H7 (cell line): Measurements from ENCODE around the gene SLC24A4. TPM values are rescaled to one million over a fixed set of nuclear protein-coding genes. Genes with fewer than 3 reads are reported as not detected.
"Not testable (repeated sequence)": the region's sequence is repeated elsewhere in the genome, so short reads cannot be mapped to it uniquely, and the experiment has no call there.

ENCODE experiments used
- DNase-seq: peaks from one replicate; pipeline ENCODE4 v3.0.0; 2012
- H3K27me3 ChIP-seq: 2 replicates; pipeline ENCODE4 v1.6.0; 2011; ENCODE audit warnings: mild to moderate bottlenecking, low read length; ENCODE audit not compliant: control insufficient read depth, insufficient read depth
- H3K36me3 ChIP-seq: replicated peaks from 2 replicates; pipeline ENCODE4 v1.5.1; 2011; ENCODE audit warnings: low read length; ENCODE audit not compliant: control insufficient read depth, insufficient read depth
- H3K4me3 ChIP-seq: 2 replicates; pipeline ENCODE4 v1.5.1; 2011; ENCODE audit warnings: low read depth, mild to moderate bottlenecking, control low read depth, low read length, moderate library complexity; ENCODE audit not compliant: insufficient read depth
- total RNA-seq: library from RNA; depleted of rRNA; stranded (reverse); fragments of >200 nt; shearing (Covaris generic); gene quantifications from 2 replicates; pipeline ENCODE4 v1.2.3, GENCODE V29; 2014

SLC24A4 gene
- total RNA-seq, 1 experiment from 2014 or later = under 0.01 TPM

DNA sequence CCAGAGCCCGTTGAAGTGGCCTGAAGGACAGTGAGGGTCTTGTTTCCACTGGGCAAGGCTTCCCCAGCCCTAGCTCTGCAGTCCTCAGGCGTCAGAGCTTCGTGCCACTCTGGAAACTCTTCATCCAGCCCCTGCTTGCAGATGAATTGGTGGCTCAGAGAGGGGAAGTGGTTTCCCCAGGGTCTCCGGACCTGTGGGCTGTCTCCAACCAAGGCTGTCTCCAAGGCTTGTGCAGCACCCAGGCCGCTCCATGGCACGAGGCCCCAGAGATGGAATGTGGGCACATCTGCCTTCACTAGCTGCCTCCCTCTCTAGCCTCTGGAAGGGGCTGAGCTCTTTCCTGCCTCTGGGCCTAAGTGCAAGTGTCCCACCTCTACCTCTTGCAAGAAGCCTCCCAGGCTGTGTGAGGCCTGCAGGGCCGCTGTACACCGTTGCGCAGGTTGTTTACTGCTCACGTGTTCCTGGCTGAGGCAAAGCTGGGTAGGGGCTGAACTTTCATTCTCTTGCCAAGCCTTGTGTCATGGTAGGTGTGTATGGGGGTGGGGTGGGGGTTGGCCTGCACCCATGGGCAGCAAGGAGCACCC is 201.7 kb downstream of the SLC24A4 start:
- Histone ChIP-seq H3K4me3 (no peak overlapping the region), H3K36me3 (no peaks in the 10 kb centered on the region), H3K27me3 (no peaks in the 10 kb centered on the region)
- DNase-seq = no peak

DNA sequence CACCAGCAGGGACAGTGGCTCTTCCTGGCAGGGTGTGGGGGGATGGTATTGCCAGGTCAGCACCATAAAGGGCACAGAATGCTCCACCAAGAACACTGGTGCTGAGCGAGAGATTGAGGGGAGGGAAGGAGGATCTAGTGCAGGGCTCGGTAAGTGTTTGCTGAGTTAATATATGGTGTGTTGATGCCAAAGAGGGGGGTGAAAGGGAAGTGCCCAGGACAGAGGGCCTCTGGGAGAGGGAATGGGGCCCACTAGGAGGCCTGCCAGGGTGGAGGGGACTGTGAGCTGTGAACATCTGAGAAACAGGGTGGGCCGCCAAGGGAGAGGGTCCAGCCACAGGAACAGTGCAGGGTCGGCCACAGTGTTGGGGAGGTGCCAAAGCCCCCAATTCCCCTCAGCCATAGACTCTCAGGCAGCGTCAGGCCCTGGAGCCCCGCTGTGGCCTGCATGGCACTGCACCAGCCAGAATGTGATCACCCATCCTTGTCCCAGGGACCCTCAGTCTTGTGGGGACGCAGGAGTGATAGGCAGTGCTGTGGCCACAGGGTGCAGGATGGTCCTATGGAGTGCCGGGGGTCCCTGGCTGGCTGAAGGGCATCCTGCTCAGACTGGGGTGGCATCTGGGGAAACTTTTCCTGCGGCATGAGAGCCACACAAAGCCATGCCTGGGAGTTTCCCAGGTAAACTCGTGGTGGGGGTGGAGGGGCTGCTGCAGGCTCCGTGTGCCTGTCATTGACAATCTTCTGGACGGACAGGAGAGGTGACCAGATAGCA is 202.5 kb downstream of the SLC24A4 start:
- H3K4me3 ChIP-seq = no peak overlapping the region

DNA sequence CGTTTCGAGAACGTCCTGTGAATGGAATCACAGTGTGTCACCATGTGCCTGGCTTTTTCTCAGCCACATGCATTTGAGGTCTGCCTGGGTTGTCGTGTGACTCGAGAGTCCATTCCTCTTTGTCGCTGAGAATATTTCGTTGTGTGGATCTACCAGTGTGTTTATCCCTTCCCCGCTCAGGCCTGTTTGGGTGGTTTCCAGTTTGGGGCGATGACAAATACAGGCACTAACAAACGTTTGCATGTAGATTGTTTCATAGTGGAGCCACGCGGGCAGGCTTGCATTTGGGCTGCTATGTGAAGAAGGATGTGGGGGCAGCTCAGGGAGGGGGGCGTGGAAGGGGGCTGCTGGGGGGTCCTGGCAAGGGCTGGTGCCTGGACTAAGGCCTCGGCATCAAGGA is 204.8 kb downstream of the SLC24A4 start:
- H3K36me3 ChIP-seq = no peaks in the 10 kb centered on the region
- peak; percentile 6 for DNase-seq

More for the DNA sequence above, 202.5 kb downstream of the SLC24A4 start:
- DNase-seq = no peak
- no peaks in the 10 kb centered on the region for H3K27me3 ChIP-seq
- H3K36me3 ChIP-seq = no peaks in the 10 kb centered on the region

DNA sequence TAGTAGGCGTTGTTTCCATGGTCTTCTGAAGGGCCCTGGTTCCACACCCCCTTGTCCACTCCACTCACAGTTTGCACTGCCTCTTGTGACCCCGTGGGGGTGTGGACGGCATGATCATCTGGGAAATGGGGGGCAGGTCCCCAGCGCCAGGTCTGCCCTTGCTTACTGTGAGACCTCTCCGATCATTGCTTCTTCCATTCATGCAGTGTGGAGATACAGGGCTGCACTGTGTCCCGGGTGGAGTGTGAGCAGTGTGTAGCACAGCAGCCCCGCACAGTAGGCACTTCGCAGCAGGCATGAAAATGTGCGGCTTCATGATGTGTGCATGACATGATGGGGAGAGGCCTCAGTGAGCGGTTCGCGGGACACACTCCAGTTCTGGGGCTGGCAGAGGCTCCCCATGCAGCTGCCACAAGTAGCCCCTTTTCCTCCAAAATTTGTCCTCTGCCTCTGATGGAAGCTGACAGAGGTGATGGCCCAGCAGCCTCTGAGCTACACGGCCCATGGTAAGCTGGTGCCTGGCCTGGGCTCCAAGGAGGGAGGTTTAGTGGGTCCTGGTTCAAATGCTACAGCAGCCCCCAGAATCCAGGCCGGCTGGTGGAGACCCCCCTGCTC is 205.6 kb downstream of the SLC24A4 start:
- Histone ChIP-seq H3K4me3 (no peak overlapping the region), H3K36me3 (no peaks in the 10 kb centered on the region), H3K27me3 (no peaks in the 10 kb centered on the region)
- DNase-seq = peak; percentile 12

More for the DNA sequence above, 204.8 kb downstream of the SLC24A4 start:
- Histone ChIP-seq H3K4me3 (no peak overlapping the region), H3K27me3 (no peaks in the 10 kb centered on the region)

- H3K36me3 ChIP-seq = no peaks in the 10 kb centered on the region
- H3K4me3 ChIP-seq = no peak overlapping the region
- DNase-seq = no peak
- H3K27me3 ChIP-seq = no peaks in the 10 kb centered on the region
These were observed 206.9 kb downstream of the SLC24A4 start for GRCh38 chr14:92529903-92530302.

DNA sequence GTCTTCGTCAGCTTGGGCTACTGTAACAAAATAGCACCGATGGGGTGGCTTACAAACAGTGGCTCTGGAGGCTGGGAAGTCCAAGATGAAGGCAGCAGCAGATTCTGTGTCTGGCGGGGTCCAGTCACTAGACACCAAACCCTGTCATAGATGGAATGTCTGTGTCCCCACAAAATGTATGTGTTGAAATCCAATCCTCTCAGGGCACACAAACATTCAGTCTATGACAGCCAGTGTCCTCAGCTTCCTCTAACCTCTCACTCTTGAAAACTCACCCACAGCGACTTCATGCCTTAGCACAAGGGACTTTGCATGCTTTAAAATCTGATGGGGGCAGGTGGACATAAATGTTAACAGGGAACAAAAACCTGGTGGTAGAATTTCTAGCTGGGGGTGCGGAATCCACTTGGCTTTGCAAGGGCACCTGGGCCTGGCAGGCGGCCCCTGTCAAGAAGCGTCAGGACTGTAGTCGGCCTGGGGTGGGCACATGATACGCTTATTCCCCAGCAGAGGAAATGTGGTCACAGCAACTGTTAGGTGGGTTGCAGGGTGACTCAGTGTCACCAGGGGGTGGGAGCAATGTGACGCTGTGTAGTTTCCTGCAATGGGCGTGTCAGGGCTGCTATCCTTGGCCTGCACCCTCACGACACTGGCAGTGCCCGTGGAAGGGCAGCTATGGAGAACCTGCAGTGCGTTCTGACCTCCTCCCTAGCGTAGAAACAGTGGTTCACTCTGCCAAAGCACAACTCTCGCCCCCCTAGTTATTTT is 208.3 kb downstream of the SLC24A4 start:
- Histone ChIP-seq H3K36me3 (no peaks in the 10 kb centered on the region), H3K4me3 (no peak overlapping the region), H3K27me3 (no peaks in the 10 kb centered on the region)
- no peak for DNase-seq

GRCh38 chr14:92532490-92533163 is 209.7 kb downstream of the SLC24A4 start:
- DNase-seq = no peak
- Histone ChIP-seq H3K27me3 (no peaks in the 10 kb centered on the region), H3K4me3 (no peak overlapping the region), H3K36me3 (no peaks in the 10 kb centered on the region)

DNA sequence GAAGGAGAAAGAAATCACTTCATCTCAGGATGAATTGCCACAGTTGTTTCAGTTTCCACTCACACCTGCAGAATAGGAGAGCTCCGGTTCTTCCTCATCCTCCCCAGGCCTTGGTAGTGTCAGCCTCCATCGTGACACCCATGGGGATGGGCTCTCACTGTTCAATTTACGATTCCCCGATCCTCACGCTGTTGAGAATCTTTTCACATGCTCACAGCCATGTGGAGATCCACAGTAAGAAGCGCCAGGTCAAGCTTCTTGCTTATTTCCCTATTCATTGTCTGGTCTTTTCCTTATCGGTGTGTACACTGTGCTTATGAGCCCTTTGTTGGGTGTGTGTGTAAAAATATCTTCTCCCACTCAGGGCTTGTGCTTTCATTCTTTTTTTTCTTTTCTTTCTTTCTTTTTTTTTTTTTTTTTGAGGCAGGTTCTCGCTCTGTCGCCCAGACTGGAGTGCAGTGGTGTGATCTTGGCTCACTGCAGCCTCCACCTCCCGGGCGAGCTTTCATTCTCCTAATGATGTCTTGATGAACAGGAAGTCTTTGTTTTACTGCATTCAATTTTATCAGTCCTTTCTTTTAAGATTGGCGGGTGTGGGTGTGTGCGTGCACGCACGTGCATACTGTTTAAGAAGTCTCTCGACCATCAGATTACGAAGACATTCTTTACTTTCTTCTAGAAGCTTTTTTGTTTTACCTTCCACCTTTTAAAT is 212.1 kb downstream of the SLC24A4 start:
- DNase-seq = no peak
- Histone ChIP-seq H3K27me3 (no peaks in the 10 kb centered on the region), H3K36me3 (no peaks in the 10 kb centered on the region), H3K4me3 (no peak overlapping the region)

DNA sequence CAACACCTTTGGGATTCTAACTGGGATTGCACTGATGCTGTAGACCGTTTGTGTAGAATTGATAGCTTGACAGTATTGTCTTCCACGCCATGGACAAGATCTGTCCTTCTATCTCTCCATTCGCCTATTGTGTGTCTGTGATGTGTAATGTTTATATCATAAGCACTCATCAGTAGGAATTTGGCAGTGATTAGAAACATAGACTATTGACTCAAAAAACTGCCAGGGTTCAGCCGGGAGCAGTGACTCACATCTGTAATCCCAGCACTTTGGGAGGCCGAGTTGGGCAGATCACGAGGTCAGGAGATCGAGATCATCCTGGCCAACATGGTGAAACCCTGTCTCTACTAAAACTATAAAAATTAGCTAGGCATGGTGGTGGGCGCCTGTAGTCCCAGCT is 213.3 kb downstream of the SLC24A4 start:
- not testable (repeated sequence) for H3K27me3 ChIP-seq, H3K36me3 ChIP-seq, H3K4me3 ChIP-seq, DNase-seq

GRCh38 chr14:92538412-92538985 is 215.5 kb downstream of the SLC24A4 start:
- DNase-seq = no peak
- H3K36me3 ChIP-seq = no peaks in the 10 kb centered on the region
- H3K4me3 ChIP-seq = no peak overlapping the region
- H3K27me3 ChIP-seq = no peaks in the 10 kb centered on the region

GRCh38 chr14:92539419-92539818 is 216.5 kb downstream of the SLC24A4 start:
- no peak for DNase-seq
- no peaks in the 10 kb centered on the region for H3K36me3 ChIP-seq
- no peaks in the 10 kb centered on the region for H3K27me3 ChIP-seq
- no peak overlapping the region for H3K4me3 ChIP-seq

- Histone ChIP-seq H3K4me3 (no peak overlapping the region), H3K36me3 (no peaks in the 10 kb centered on the region), H3K27me3 (no peaks in the 10 kb centered on the region)
- no peak for DNase-seq
These were observed 216.9 kb downstream of the SLC24A4 start for GRCh38 chr14:92539875-92540274.

GRCh38 chr14:92540472-92541048 is 217.6 kb downstream of the SLC24A4 start:
- Histone ChIP-seq H3K36me3 (no peaks in the 10 kb centered on the region), H3K4me3 (no peak overlapping the region), H3K27me3 (no peaks in the 10 kb centered on the region)
- no peak for DNase-seq
